Stomach (tissue), 4 donors: ENCODE measurements around the gene ABL1.

Experiments used
- EP300 ChIP-seq: sonication (generic); formaldehyde crosslinking; IDR thresholded peaks from one replicate; pipeline ENCODE4 v1.6.1; 2017; ENCODE audit warnings: antibody characterized with exemption
- POLR2A ChIP-seq, 4 donors: fragments of 450-650 bp; IDR thresholded peaks; one replicate each; pipeline ENCODE4 v1.6.1; 2016; ENCODE audit warnings: antibody characterized with exemption in 4 of 4, control low read depth in 2 of 4, mild to moderate bottlenecking in 1 of 4, moderate library complexity in 1 of 4
- POLR2AphosphoS5 ChIP-seq, 3 donors: sonication (generic); formaldehyde crosslinking; IDR thresholded peaks; one replicate each; pipeline ENCODE4 v1.6.1; 2016; ENCODE audit warnings: antibody characterized with exemption in 3 of 3
- TF ChIP-seq, protein P1 (sequence below), 7 experiments: fragments of 450-650 bp in 4 of 7; fragments of 200-600 bp in 3 of 7; sonication (generic) in 3 of 7; IDR thresholded peaks; one replicate each; pipeline ENCODE4 v1.5.1; 2016 to 2019; ENCODE audit warnings: antibody characterized with exemption in 7 of 7, control low read depth in 2 of 7, mild to moderate bottlenecking in 1 of 7

DNA sequence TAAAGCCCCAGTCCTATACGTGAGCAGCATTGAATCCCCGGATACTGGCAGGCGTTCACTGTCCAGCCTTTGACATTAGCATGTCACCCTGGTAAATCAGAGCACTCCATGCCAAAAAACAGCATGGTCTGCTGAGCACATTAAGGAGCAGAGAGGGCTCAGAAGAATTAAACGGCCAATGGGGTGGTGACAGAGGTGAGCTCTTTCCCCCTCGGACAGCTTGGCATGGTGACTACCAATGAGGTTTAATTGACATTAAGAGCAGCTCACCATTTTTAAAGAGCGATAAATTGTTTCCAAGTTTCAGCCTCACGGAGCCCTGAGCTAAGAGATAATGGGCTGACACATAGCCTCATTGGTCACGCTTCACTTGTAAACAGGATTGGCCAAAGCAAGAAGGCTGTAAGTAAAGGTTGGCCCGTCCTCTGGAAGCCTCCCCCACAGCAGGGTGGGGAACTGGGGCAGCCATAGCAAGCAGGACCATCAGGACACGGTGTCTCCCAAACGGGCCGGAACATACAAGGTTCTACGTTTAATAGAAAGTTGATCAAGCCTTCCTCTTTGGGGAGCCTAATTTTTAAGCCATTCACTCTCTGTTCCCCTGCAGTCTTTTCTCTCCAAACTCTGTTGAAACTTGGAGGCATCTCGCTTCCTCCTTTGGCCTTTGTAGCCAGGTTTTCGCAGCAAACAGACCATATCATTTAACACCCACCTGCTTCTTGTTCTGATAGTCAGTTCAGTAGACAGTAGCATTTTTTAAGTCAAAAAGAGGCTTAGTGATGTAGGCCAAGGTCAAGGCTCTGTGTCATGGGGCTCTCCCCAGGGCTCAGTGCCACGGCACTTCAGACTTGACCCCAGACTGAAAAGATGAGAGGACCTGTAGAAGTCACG, 35.7 kb downstream of the ABL1 start:
- TF ChIP-seq, protein P1, sequence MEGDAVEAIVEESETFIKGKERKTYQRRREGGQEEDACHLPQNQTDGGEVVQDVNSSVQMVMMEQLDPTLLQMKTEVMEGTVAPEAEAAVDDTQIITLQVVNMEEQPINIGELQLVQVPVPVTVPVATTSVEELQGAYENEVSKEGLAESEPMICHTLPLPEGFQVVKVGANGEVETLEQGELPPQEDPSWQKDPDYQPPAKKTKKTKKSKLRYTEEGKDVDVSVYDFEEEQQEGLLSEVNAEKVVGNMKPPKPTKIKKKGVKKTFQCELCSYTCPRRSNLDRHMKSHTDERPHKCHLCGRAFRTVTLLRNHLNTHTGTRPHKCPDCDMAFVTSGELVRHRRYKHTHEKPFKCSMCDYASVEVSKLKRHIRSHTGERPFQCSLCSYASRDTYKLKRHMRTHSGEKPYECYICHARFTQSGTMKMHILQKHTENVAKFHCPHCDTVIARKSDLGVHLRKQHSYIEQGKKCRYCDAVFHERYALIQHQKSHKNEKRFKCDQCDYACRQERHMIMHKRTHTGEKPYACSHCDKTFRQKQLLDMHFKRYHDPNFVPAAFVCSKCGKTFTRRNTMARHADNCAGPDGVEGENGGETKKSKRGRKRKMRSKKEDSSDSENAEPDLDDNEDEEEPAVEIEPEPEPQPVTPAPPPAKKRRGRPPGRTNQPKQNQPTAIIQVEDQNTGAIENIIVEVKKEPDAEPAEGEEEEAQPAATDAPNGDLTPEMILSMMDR (IDR thresholded peaks at IDR 0.05), result no peak
- no peak for TF ChIP-seq POLR2AphosphoS5 (IDR thresholded peaks at IDR 0.05)
- TF ChIP-seq POLR2A (IDR thresholded peaks at IDR 0.05), result no peak
- no peak for TF ChIP-seq EP300
